SK-N-DZ (cell line): ENCODE results near the gene CAPZB.

Source experiments
- DNase-seq: peaks from one replicate; pipeline ENCODE4 v3.0.0-alpha.2; 2015; ENCODE audit warnings: low spot score

CAPZB gene

GRCh38 chr1:19348441-19349198 lies 136.7 kb downstream of the CAPZB start:
- DNase-seq, result no peak

GRCh38 chr1:19347533-19348172 lies 137.7 kb downstream of the CAPZB start:
- DNase-seq, result no peak

GRCh38 chr1:19346026-19346425 lies 139.3 kb downstream of the CAPZB start:
- no peak for DNase-seq

- DNase-seq, result no peak
Observed at GRCh38 chr1:19345391-19345790, 139.9 kb downstream of the CAPZB start.

- no peak for DNase-seq
Observed at GRCh38 chr1:19344831-19345230, 140.5 kb downstream of the CAPZB start.

GRCh38 chr1:19344372-19344810 lies 140.9 kb downstream of the CAPZB start:
- peak; percentile 36 for DNase-seq

GRCh38 chr1:19343617-19344350 lies 141.6 kb downstream of the CAPZB start:
- DNase-seq, result no peak

- DNase-seq, result no peak
Observed at GRCh38 chr1:19342894-19343616, 142.3 kb downstream of the CAPZB start.

- DNase-seq, result no peak
Observed at GRCh38 chr1:19342062-19342750, 143.1 kb downstream of the CAPZB start.

GRCh38 chr1:19341201-19342061 lies 143.9 kb downstream of the CAPZB start:
- DNase-seq, result peak; percentile 62

- DNase-seq, result no peak
Observed at GRCh38 chr1:19340387-19340937, 144.9 kb downstream of the CAPZB start.

GRCh38 chr1:19339214-19339861 lies 146.0 kb downstream of the CAPZB start:
- no peak for DNase-seq

- no peak for DNase-seq
Observed at GRCh38 chr1:19338323-19338762, 147.0 kb downstream of the CAPZB start.

GRCh38 chr1:19337289-19337688 lies 148.1 kb downstream of the CAPZB start:
- DNase-seq, result no peak

GRCh38 chr1:19336543-19336942 lies 148.8 kb downstream of the CAPZB start:
- no peak for DNase-seq

GRCh38 chr1:19333587-19334354 lies 151.6 kb downstream of the CAPZB start:
- DNase-seq, result no peak

GRCh38 chr1:19332832-19333231 lies 152.5 kb downstream of the CAPZB start:
- DNase-seq, result no peak

- no peak for DNase-seq
Observed at GRCh38 chr1:19331262-19331878, 154.0 kb downstream of the CAPZB start.
